KMS-11 (cell line): ENCODE results near the gene PHOSPHO1.

Experiments used
- H2AFZ ChIP-seq: fragments of 200-600 bp; sonication (generic); 2 replicates; pipeline ENCODE4 v1.6.1; 2016; ENCODE audit warnings: antibody characterized with exemption, mixed run types, low read depth
- H3K27ac ChIP-seq: fragments of 200-600 bp; sonication (generic); 2 replicates; pipeline ENCODE4 v1.6.1; 2016; ENCODE audit warnings: mild to moderate bottlenecking, mixed run types
- H3K27me3 ChIP-seq: fragments of 200-600 bp; sonication (generic); 2 replicates; pipeline ENCODE4 v1.6.1; 2017; ENCODE audit warnings: mild to moderate bottlenecking, low read depth, mixed run types, moderate library complexity; ENCODE audit not compliant: insufficient read depth
- H3K36me3 ChIP-seq: fragments of 200-600 bp; sonication (generic); 2 replicates; pipeline ENCODE4 v1.6.1; 2017; ENCODE audit warnings: mild to moderate bottlenecking, mixed run types; ENCODE audit not compliant: insufficient read depth
- H3K4me1 ChIP-seq: fragments of 200-600 bp; sonication (generic); 2 replicates; pipeline ENCODE4 v1.6.1; 2016; ENCODE audit warnings: mild to moderate bottlenecking, low read depth, mixed run types; ENCODE audit not compliant: poor library complexity, severe bottlenecking
- H3K4me2 ChIP-seq: fragments of 200-600 bp; sonication (generic); 2 replicates; pipeline ENCODE4 v1.7.0; 2016; ENCODE audit warnings: mild to moderate bottlenecking, mixed run types
- H3K4me3 ChIP-seq: fragments of 200-600 bp; sonication (generic); IDR thresholded peaks from 2 replicates; pipeline ENCODE4 v1.6.1; 2017; ENCODE audit warnings: low read depth, low read length, mixed read lengths; ENCODE audit not compliant: insufficient read depth
- H3K79me2 ChIP-seq: fragments of 200-600 bp; sonication (generic); 2 replicates; pipeline ENCODE4 v1.6.1; 2016; ENCODE audit warnings: low read depth, mixed run types; ENCODE audit not compliant: insufficient read depth
- H3K9ac ChIP-seq: fragments of 200-600 bp; sonication (generic); 2 replicates; pipeline ENCODE4 v1.6.1; 2016; ENCODE audit warnings: mild to moderate bottlenecking, mixed run types
- H4K20me1 ChIP-seq: fragments of 200-600 bp; sonication (generic); 2 replicates; pipeline ENCODE4 v1.6.1; 2016; ENCODE audit warnings: mild to moderate bottlenecking, mixed run types; ENCODE audit not compliant: insufficient read depth
- TF ChIP-seq, protein P1 (sequence below): fragments of 200-600 bp; sonication (generic); conservative IDR thresholded peaks from 2 replicates; pipeline ENCODE4 v1.6.1; 2017; ENCODE audit warnings: low read depth, mild to moderate bottlenecking, antibody characterized with exemption, low read length, moderate library complexity, mixed read lengths

Gene PHOSPHO1

DNA sequence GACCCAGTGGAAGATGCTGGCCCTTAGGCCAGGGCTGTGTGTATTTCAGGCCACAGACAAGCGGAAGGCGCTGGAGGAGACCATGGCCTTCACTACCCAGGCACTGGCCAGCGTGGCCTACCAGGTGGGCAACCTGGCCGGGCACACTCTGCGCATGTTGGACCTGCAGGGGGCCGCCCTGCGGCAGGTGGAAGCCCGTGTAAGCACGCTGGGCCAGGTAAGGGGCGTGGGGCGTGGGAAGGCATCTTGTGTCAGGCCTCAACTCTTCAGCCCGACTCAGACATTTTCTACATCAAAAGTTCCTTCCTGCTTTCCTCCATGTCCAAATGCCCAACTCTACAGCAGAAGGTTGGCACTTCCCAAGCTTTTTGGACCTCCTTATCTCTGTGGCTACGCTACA lies 14.1 kb downstream of the PHOSPHO1 start:
- no peak overlapping the region for H3K9ac ChIP-seq
- TF ChIP-seq, protein P1, sequence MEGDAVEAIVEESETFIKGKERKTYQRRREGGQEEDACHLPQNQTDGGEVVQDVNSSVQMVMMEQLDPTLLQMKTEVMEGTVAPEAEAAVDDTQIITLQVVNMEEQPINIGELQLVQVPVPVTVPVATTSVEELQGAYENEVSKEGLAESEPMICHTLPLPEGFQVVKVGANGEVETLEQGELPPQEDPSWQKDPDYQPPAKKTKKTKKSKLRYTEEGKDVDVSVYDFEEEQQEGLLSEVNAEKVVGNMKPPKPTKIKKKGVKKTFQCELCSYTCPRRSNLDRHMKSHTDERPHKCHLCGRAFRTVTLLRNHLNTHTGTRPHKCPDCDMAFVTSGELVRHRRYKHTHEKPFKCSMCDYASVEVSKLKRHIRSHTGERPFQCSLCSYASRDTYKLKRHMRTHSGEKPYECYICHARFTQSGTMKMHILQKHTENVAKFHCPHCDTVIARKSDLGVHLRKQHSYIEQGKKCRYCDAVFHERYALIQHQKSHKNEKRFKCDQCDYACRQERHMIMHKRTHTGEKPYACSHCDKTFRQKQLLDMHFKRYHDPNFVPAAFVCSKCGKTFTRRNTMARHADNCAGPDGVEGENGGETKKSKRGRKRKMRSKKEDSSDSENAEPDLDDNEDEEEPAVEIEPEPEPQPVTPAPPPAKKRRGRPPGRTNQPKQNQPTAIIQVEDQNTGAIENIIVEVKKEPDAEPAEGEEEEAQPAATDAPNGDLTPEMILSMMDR = no peak
- no peaks in the 10 kb centered on the region for H3K36me3 ChIP-seq
- H4K20me1 ChIP-seq = no peaks in the 10 kb centered on the region
- H3K79me2 ChIP-seq = no peaks in the 10 kb centered on the region
- H3K4me1 ChIP-seq = no peaks in the 10 kb centered on the region
- peaks cover 3% of the 10 kb centered on the region; the same call in 1 of the 2 replicates for H3K27me3 ChIP-seq
- H3K27ac ChIP-seq = no peak overlapping the region
- no peak overlapping the region for H3K4me2 ChIP-seq
- H2AFZ ChIP-seq = no peak overlapping the region
- H3K4me3 ChIP-seq = no peak overlapping the region

DNA sequence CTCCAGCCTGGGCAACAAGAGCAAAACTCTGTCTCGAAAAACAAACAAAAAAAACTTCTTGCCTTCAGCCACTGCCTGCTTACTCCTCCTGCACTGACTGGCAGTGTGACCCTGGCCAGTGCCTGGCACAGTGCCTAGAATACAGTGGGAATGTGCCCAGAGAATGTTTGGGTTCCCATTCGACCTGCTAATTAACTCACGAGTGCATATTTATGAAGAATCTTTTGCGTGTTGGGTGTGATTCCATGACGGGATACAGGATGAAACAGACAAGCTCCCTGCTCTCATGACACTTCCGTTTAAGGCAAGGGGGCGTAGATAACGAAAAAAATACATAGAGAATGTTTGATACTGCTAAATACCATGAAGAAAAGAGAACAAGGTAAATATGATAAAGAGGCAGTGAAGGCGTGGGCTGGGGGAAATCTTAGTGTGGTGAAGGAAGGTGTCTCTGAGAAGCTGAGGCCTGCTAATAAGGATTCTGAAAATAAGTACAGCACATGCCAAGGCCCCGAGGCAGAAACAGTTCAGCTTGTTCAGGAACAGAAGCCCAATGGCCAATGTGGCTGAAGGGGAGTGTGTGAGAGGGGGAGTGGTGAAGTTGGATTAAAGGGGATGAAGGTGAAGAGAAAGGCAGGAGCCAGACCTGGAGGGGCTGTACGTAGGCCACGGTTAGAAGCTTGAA lies 15.8 kb downstream of the PHOSPHO1 start:
- no peak overlapping the region for H3K4me2 ChIP-seq
- no peaks in the 10 kb centered on the region for H3K36me3 ChIP-seq
- H2AFZ ChIP-seq = no peak overlapping the region
- no peak overlapping the region for H3K27ac ChIP-seq
- H4K20me1 ChIP-seq = no peaks in the 10 kb centered on the region
- H3K79me2 ChIP-seq = no peaks in the 10 kb centered on the region
- no peak overlapping the region for H3K9ac ChIP-seq
- no peaks in the 10 kb centered on the region for H3K4me1 ChIP-seq
- peaks cover 3% of the 10 kb centered on the region; the same call in 1 of the 2 replicates for H3K27me3 ChIP-seq
- H3K4me3 ChIP-seq = no peak overlapping the region
- TF ChIP-seq, protein P1 = no peak

DNA sequence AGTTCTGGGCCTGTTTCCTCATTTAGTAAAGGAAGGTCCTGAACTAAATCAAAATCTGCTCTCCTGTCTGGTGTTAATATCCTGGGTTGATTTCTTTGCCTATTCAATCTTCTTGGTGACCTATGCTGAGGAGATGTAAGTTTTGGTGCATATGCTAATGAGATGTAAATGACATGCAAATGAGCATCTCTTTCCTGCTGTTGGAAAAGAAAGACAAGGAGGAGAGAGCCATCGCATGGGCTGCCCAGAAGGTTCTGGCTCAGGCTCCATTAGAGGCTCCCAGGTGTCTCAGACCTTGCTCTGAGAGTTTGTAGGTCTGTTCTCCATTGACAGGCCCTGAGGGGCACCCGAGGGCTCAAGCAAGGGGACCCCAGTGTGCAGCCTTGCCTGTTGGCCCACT lies 16.7 kb downstream of the PHOSPHO1 start:
- H3K27ac ChIP-seq = no peak overlapping the region
- no peak overlapping the region for H2AFZ ChIP-seq
- TF ChIP-seq, protein P1 = no peak
- no peak overlapping the region for H3K9ac ChIP-seq
- peaks cover 3% of the 10 kb centered on the region; the same call in 1 of the 2 replicates for H3K27me3 ChIP-seq
- H3K4me1 ChIP-seq = no peaks in the 10 kb centered on the region
- no peaks in the 10 kb centered on the region for H3K36me3 ChIP-seq
- no peak overlapping the region for H3K4me3 ChIP-seq
- H3K4me2 ChIP-seq = no peak overlapping the region
- H4K20me1 ChIP-seq = no peaks in the 10 kb centered on the region
- H3K79me2 ChIP-seq = no peaks in the 10 kb centered on the region

DNA sequence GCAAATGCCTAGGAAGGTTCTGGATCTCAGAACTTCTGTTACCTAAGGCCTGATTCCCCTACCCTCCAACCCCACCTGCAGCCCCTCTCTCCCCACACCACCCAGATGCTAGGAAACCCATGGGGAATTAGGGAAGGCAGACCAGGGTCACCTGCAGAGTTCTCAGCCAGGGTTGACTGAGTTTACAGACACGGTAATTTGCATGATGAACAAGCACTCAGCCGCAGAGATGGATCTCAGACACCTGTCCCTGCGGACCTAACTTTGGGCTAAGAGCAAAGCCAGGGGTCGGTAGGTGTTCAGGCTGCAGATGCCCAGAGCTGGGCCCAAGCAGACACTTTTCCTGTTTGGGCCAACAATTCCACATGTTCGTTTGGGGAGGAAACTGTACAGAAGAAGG lies 17.2 kb downstream of the PHOSPHO1 start:
- Histone ChIP-seq H3K4me3 (no peak overlapping the region), H3K36me3 (no peaks in the 10 kb centered on the region), H2AFZ (no peak overlapping the region), H3K79me2 (no peaks in the 10 kb centered on the region), H4K20me1 (no peaks in the 10 kb centered on the region), H3K27ac (no peak overlapping the region), H3K4me2 (no peak overlapping the region), H3K27me3 (peaks cover 3% of the 10 kb centered on the region; the same call in 1 of the 2 replicates), H3K4me1 (no peaks in the 10 kb centered on the region), H3K9ac (no peak overlapping the region)
- TF ChIP-seq, protein P1 = no peak
